SK-N-SH (cell line): ENCODE data around the gene PARVB.

Source experiments
- CTCF ChIP-seq: fragments of 200-600 bp; sonication (generic); IDR thresholded peaks from 2 replicates; pipeline ENCODE4 v1.6.1; 2017; ENCODE audit warnings: antibody characterized with exemption, mild to moderate bottlenecking, moderate library complexity
- GABPA ChIP-seq: IDR thresholded peaks from 2 replicates; pipeline ENCODE4 v1.4.0; 2012; ENCODE audit warnings: low read depth, mild to moderate bottlenecking
- POLR2AphosphoS5 ChIP-seq: IDR thresholded peaks from 2 replicates; pipeline ENCODE4 v1.6.1; 2012; ENCODE audit warnings: low read depth, low read length
- REST ChIP-seq: IDR thresholded peaks from 2 replicates; pipeline ENCODE4 v1.6.1; 2012; ENCODE audit warnings: mild to moderate bottlenecking, low read depth, low read length, moderate library complexity
- RXRA ChIP-seq: IDR thresholded peaks from 2 replicates; pipeline ENCODE4 v1.4.0; 2012; ENCODE audit warnings: low read depth, mild to moderate bottlenecking, borderline replicate concordance
- SIN3A ChIP-seq: IDR thresholded peaks from 2 replicates; pipeline ENCODE4 v1.6.1; 2012; ENCODE audit warnings: low read depth, mild to moderate bottlenecking, low read length, moderate library complexity, borderline replicate concordance
- TAF1 ChIP-seq: IDR thresholded peaks from 2 replicates; pipeline ENCODE4 v1.6.1; 2012; ENCODE audit warnings: low read depth, mild to moderate bottlenecking, low read length, moderate library complexity, borderline replicate concordance
- YY1 ChIP-seq: IDR thresholded peaks from 2 replicates; pipeline ENCODE4 v1.4.0; 2012; ENCODE audit warnings: low read depth, mild to moderate bottlenecking
- TF ChIP-seq, protein P1 (sequence below): IDR thresholded peaks from 2 replicates; pipeline ENCODE4 v1.4.0; 2012; ENCODE audit warnings: low read depth
- TF ChIP-seq, protein P2 (sequence below): IDR thresholded peaks from 2 replicates; pipeline ENCODE4 v1.4.0; 2012; ENCODE audit warnings: low read depth, borderline replicate concordance

DNA sequence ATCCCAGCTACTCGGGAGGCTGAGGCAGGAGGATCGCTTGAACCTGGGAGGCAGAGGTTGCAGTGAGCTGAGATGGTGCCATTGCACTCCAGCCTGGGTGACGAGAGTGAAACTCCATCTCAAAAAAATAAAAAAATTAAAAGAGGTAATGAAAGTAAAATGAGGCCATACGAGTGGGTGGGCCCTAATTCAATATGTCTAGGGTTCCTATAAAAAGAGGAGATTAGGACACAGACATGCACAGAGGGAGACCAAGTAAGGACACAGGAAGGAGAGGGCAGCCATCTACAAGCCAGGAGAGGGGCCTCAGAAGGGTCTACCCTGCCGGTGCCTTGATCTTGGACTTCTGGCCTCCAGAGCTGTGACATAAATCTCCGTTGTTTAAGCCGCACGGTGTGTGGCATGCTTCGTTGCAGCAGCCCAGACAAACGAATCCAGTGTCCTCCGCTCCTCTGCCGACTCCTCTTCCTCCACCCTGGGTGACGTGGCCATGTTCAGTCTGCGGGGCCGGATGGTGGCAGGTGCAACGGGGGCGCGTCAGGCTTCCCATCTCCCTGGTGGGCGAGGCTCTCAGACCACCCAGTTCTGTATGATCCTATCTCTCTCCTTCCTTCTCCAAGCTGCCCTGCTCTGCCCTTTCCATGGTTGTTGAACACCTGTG, 105.0 kb downstream of the PARVB start:
- TF ChIP-seq CTCF (no peak), POLR2AphosphoS5 (no peak), REST (no peak), GABPA (no peak), YY1 (no peak), TAF1 (no peak), RXRA (no peak), SIN3A (no peak)
- TF ChIP-seq, protein P1, sequence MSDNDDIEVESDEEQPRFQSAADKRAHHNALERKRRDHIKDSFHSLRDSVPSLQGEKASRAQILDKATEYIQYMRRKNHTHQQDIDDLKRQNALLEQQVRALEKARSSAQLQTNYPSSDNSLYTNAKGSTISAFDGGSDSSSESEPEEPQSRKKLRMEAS, result no peak
- TF ChIP-seq, protein P2, sequence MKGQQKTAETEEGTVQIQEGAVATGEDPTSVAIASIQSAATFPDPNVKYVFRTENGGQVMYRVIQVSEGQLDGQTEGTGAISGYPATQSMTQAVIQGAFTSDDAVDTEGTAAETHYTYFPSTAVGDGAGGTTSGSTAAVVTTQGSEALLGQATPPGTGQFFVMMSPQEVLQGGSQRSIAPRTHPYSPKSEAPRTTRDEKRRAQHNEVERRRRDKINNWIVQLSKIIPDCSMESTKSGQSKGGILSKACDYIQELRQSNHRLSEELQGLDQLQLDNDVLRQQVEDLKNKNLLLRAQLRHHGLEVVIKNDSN, result no peak
